ENCODE measurements around the gene KIT.

Gene KIT

GRCh38 chr4:54779476-54780148 lies 121.9 kb downstream of the KIT start:
- Histone ChIP-seq H3K27me3 (ENCODE audit: insufficient read depth, poor library complexity, severe bottlenecking) (peaks cover 3% of the 10 kb centered on the region), H3K9me3 (ENCODE audit: severe bottlenecking) (no peaks in the 10 kb centered on the region), H3K36me3 (ENCODE audit: low read depth) (no peaks in the 10 kb centered on the region), H3K4me1 (ENCODE audit: insufficient read depth, poor library complexity, severe bottlenecking) (no peaks in the 10 kb centered on the region), H3K4me3 (ENCODE audit: severe bottlenecking) (no peak overlapping the region), H3K27ac (ENCODE audit: poor library complexity, severe bottlenecking) (no peak overlapping the region)
- no peak for TF ChIP-seq CTCF (IDR thresholded peaks at IDR 0.05; ENCODE audit: poor library complexity, severe bottlenecking)
- ATAC-seq (ENCODE audit: low read depth) (no peak), DNase-seq (ENCODE audit: low spot score) (no peak)

GRCh38 chr4:54780149-54780495 lies 122.4 kb downstream of the KIT start:
- DNase-seq (ENCODE audit: low spot score): no peak
- Histone ChIP-seq H3K36me3 (ENCODE audit: low read depth) (no peaks in the 10 kb centered on the region), H3K9me3 (ENCODE audit: severe bottlenecking) (no peaks in the 10 kb centered on the region), H3K27ac (ENCODE audit: poor library complexity, severe bottlenecking) (no peak overlapping the region), H3K4me1 (ENCODE audit: insufficient read depth, poor library complexity, severe bottlenecking) (no peaks in the 10 kb centered on the region), H3K4me3 (ENCODE audit: severe bottlenecking) (no peak overlapping the region), H3K27me3 (ENCODE audit: insufficient read depth, poor library complexity, severe bottlenecking) (peaks cover 3% of the 10 kb centered on the region)
- ATAC-seq (ENCODE audit: low read depth): no peak
- no peak for TF ChIP-seq CTCF (IDR thresholded peaks at IDR 0.05; ENCODE audit: poor library complexity, severe bottlenecking)

- Histone ChIP-seq H3K36me3 (ENCODE audit: low read depth) (no peaks in the 10 kb centered on the region), H3K9me3 (ENCODE audit: severe bottlenecking) (no peaks in the 10 kb centered on the region), H3K4me1 (ENCODE audit: insufficient read depth, poor library complexity, severe bottlenecking) (no peaks in the 10 kb centered on the region), H3K27ac (ENCODE audit: poor library complexity, severe bottlenecking) (no peak overlapping the region), H3K27me3 (ENCODE audit: insufficient read depth, poor library complexity, severe bottlenecking) (peaks cover 3% of the 10 kb centered on the region), H3K4me3 (ENCODE audit: severe bottlenecking) (no peak overlapping the region)
- ATAC-seq (ENCODE audit: low read depth): no peak
- no peak for DNase-seq (ENCODE audit: low spot score)
- no peak for TF ChIP-seq CTCF (IDR thresholded peaks at IDR 0.05; ENCODE audit: poor library complexity, severe bottlenecking)
These were observed 124.0 kb downstream of the KIT start for GRCh38 chr4:54781756-54782155.

- DNase-seq (ENCODE audit: low spot score): no peak
These were observed 125.8 kb downstream of the KIT start for GRCh38 chr4:54783402-54784110.

More at GRCh38 chr4:54783402-54784110, 125.8 kb downstream of the KIT start:
- no peaks in the 10 kb centered on the region for H3K4me1 ChIP-seq (ENCODE audit: insufficient read depth, poor library complexity, severe bottlenecking)
- ATAC-seq (ENCODE audit: low read depth): no peak
- no peak overlapping the region for H3K4me3 ChIP-seq (ENCODE audit: severe bottlenecking)
- no peaks in the 10 kb centered on the region for H3K9me3 ChIP-seq (ENCODE audit: severe bottlenecking)
- peaks cover 3% of the 10 kb centered on the region for H3K27me3 ChIP-seq (ENCODE audit: insufficient read depth, poor library complexity, severe bottlenecking)
- H3K27ac ChIP-seq (ENCODE audit: poor library complexity, severe bottlenecking): no peak overlapping the region
- H3K36me3 ChIP-seq (ENCODE audit: low read depth): no peaks in the 10 kb centered on the region
- TF ChIP-seq CTCF (IDR thresholded peaks at IDR 0.05; ENCODE audit: poor library complexity, severe bottlenecking): no peak

Data from RWPE2 (cell line).